Calu3 (cell line): ENCODE results near the gene RAB13. TPM values are rescaled to one million over a fixed set of nuclear protein-coding genes. Genes with fewer than 3 reads are reported as not detected.

Source experiments
- BruUV-seq: library from RNA; stranded (reverse); fragments of 400-500 nt; replicated peaks from 2 replicates; lab custom pipeline; 2021; lab: Mats Ljungman, UMichigan
- CTCF ChIA-PET: fragments of 300-600 bp; sonication (Branson Sonifier 250); formaldehyde crosslinking; loops from one replicate; lab custom pipeline; 2022; ENCODE audit warnings: antibody characterized with exemption; lab: Charles Lee
- DNase-seq: peaks from one replicate; pipeline ENCODE4 v3.0.0; 2022
- H3K27ac Mint-ChIP-seq: one replicate; pipeline ENCODE4 v1.8.0; 2022; ENCODE audit warnings: mixed read lengths; ENCODE audit not compliant: unreplicated experiment
- H3K27me3 Mint-ChIP-seq: one replicate; pipeline ENCODE4 v1.8.0; 2022; ENCODE audit warnings: mixed read lengths; ENCODE audit not compliant: unreplicated experiment
- H3K36me3 Mint-ChIP-seq: one replicate; pipeline ENCODE4 v1.8.0; 2022; ENCODE audit warnings: mild to moderate bottlenecking, moderate library complexity, mixed read lengths; ENCODE audit not compliant: insufficient read depth, unreplicated experiment
- H3K4me1 Mint-ChIP-seq: one replicate; pipeline ENCODE4 v1.8.0; 2022; ENCODE audit warnings: mild to moderate bottlenecking, low read depth, mixed read lengths; ENCODE audit not compliant: unreplicated experiment
- H3K4me3 Mint-ChIP-seq: one replicate; pipeline ENCODE4 v1.8.0; 2022; ENCODE audit warnings: mild to moderate bottlenecking, low read depth, moderate library complexity, mixed read lengths; ENCODE audit not compliant: unreplicated experiment
- H3K9me3 Mint-ChIP-seq: one replicate; pipeline ENCODE4 v1.8.0; 2022; ENCODE audit warnings: low read depth, mixed read lengths; ENCODE audit not compliant: unreplicated experiment
- CTCF ChIP-seq: fragments of 200-600 bp; IDR thresholded peaks from one replicate; pipeline ENCODE4 v1.8.0; 2022; ENCODE audit warnings: antibody characterized with exemption; ENCODE audit not compliant: unreplicated experiment
- intact Hi-C: fragments of 100-400 bp; cut with micrococcal nuclease; formaldehyde crosslinking; loops from one replicate; pipeline ENCODE4 v1.10.0; 2022; ENCODE audit not compliant: unreplicated experiment
- total RNA-seq: library from RNA; stranded (reverse); gene quantifications from 2 replicates; pipeline ENCODE4 v1.2.3, GENCODE V29; 2022

Gene RAB13
- total RNA-seq, 1 experiment from 2014 or later, result 95.0 TPM

GRCh38 chr1:153956997-153957715 is 29.0 kb downstream of the RAB13 start:
- Mint-ChIP-seq H3K27me3 (no peaks in the 10 kb centered on the region), H3K9me3 (no peaks in the 10 kb centered on the region), H3K27ac (peak overlapping the region; percentile 39), H3K36me3 (peaks cover 32% of the 10 kb centered on the region), H3K4me3 (peak overlapping the region; percentile 90), H3K4me1 (peaks cover 21% of the 10 kb centered on the region)
- BruUV-seq, result no TSS peak
- no peak for TF ChIP-seq CTCF
- CTCF ChIA-PET, result interaction anchor here (1.8 to 3.2 kb wide), 2 partner anchors 11 kb away, joined by 7 to 16 read pairs; partner anchors contain the start of genes CREB3L4 and DENND4B
- intact Hi-C loops, result no loop called here
- no peak for DNase-seq

GRCh38 chr1:153954826-153955225 is 31.3 kb downstream of the RAB13 start:
- H3K9me3 Mint-ChIP-seq, result no peaks in the 10 kb centered on the region
- CTCF ChIA-PET, result no interaction called here
- intact Hi-C loops, result no loop called here
- peaks cover 23% of the 10 kb centered on the region for H3K36me3 Mint-ChIP-seq
- TF ChIP-seq CTCF, result no peak
- BruUV-seq, result no TSS peak
- peaks cover 15% of the 10 kb centered on the region for H3K4me1 Mint-ChIP-seq
- H3K4me3 Mint-ChIP-seq, result no peak overlapping the region
- H3K27me3 Mint-ChIP-seq, result no peaks in the 10 kb centered on the region
- no peak for DNase-seq
- no peak overlapping the region for H3K27ac Mint-ChIP-seq

GRCh38 chr1:153953859-153954365 is 32.2 kb downstream of the RAB13 start:
- Mint-ChIP-seq H3K4me3 (no peak overlapping the region), H3K36me3 (peaks cover 17% of the 10 kb centered on the region), H3K4me1 (peaks cover 13% of the 10 kb centered on the region), H3K9me3 (no peaks in the 10 kb centered on the region), H3K27me3 (no peaks in the 10 kb centered on the region), H3K27ac (no peak overlapping the region)
- no TSS peak for BruUV-seq
- intact Hi-C loops, result no loop called here
- no peak for TF ChIP-seq CTCF
- DNase-seq, result no peak
- CTCF ChIA-PET, result interaction anchor here (1.0 kb wide), 1 partner anchor 9 kb away, joined by 3 read pairs; the partner anchor contains the start of gene SLC39A1

- H3K27me3 Mint-ChIP-seq, result no peaks in the 10 kb centered on the region
- no peak overlapping the region for H3K27ac Mint-ChIP-seq
- no peak overlapping the region for H3K4me3 Mint-ChIP-seq
- H3K9me3 Mint-ChIP-seq, result no peaks in the 10 kb centered on the region
- intact Hi-C loops, result no loop called here
- CTCF ChIA-PET, result no interaction called here
- TF ChIP-seq CTCF, result no peak
- H3K4me1 Mint-ChIP-seq, result peaks cover 8% of the 10 kb centered on the region
- no peak for DNase-seq
- H3K36me3 Mint-ChIP-seq, result peaks cover 10% of the 10 kb centered on the region
- no TSS peak for BruUV-seq
Measured at GRCh38 chr1:153951801-153952200, 34.3 kb downstream of the RAB13 start.
